ENCODE measurements around the gene USP1. TPM values are rescaled to one million over a fixed set of nuclear protein-coding genes. Genes with fewer than 3 reads are reported as not detected.

USP1 gene
- total RNA-seq, 1 experiment from 2014 or later = 37.5 TPM

DNA sequence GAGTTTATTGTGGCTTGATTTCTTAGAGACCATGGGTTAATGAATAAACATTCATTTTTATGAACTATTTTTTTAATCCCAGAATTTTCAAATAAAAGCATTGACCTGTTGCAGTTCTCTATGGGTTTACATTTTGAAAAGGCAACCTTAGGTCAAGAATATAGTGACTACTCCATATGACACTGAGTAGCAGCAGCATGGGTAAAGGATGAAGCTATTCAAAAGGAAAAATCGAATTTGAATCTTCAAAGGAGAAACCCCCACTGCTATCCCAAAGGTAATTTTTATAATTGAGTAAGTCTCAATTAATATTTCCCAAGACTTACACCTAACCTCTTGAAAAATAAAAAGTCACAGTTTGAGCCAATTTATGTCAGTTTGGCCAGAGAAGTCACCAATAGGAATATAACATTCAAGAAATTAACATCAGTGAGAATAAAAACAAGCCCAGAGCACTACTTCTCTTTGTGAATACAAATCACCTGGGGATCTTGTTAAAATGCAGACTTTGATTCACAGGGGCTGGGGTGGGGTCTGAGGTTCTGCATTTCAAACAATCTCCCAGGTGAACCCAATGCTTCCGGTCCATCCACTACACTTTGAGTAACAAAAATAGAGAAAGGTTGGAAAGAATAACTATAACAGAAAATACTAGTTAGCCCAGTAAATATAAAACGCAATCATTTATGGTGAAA is 39.8 kb downstream of the USP1 start:
- Histone ChIP-seq H2AFZ (ENCODE audit: low read length) (no peak overlapping the region), H3K4me3 (ENCODE audit: low read length) (no peak overlapping the region), H3K79me2 (ENCODE audit: low read length) (no peaks in the 10 kb centered on the region), H3K27ac (ENCODE audit: low read length) (no peak overlapping the region), H3K27me3 (ENCODE audit: low read length) (no peaks in the 10 kb centered on the region), H3K4me2 (ENCODE audit: low read depth, low read length, poor library complexity, severe bottlenecking) (no peak overlapping the region), H3K9me2 (replicated peaks; ENCODE audit: insufficient read depth, low read length) (no peaks in the 10 kb centered on the region), H3K9me3 (ENCODE audit: low read length) (no peaks in the 10 kb centered on the region), H3K36me3 (ENCODE audit: insufficient read depth, low read length) (no peaks in the 10 kb centered on the region), H4K20me1 (ENCODE audit: insufficient read depth, low read depth, low read length) (no peaks in the 10 kb centered on the region), H3K4me1 (ENCODE audit: low read length) (no peaks in the 10 kb centered on the region), H3K9ac (ENCODE audit: low read length) (no peak overlapping the region)
- DNase-seq = no peak

DNA sequence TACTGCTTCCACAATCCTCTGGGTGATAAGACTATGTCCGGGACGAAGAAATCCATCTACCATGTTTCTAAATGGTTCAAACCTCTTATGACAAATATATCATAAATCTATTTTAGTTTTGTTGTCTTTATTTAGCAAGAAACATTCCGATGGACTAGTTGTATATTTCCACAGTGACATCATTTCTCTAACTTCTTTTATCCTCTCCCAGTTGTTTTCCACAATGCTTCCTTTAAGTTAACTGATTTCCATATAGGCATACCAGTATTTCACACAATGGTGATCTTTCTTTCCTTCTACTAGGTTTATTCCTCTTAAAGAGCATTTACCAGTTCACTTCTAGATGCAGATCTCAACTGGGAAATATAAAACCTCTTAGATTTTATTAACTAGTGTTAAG is 44.8 kb downstream of the USP1 start:
- DNase-seq = no peak
- Histone ChIP-seq H3K27me3 (ENCODE audit: low read length) (no peaks in the 10 kb centered on the region), H3K9me3 (ENCODE audit: low read length) (no peaks in the 10 kb centered on the region), H3K9ac (ENCODE audit: low read length) (no peak overlapping the region), H3K4me3 (ENCODE audit: low read length) (no peak overlapping the region), H3K79me2 (ENCODE audit: low read length) (no peaks in the 10 kb centered on the region), H4K20me1 (ENCODE audit: insufficient read depth, low read depth, low read length) (no peaks in the 10 kb centered on the region), H2AFZ (ENCODE audit: low read length) (no peak overlapping the region), H3K9me2 (replicated peaks; ENCODE audit: insufficient read depth, low read length) (no peaks in the 10 kb centered on the region), H3K36me3 (ENCODE audit: insufficient read depth, low read length) (no peaks in the 10 kb centered on the region), H3K4me2 (ENCODE audit: low read depth, low read length, poor library complexity, severe bottlenecking) (no peak overlapping the region), H3K4me1 (ENCODE audit: low read length) (no peaks in the 10 kb centered on the region), H3K27ac (ENCODE audit: low read length) (no peak overlapping the region)

DNA sequence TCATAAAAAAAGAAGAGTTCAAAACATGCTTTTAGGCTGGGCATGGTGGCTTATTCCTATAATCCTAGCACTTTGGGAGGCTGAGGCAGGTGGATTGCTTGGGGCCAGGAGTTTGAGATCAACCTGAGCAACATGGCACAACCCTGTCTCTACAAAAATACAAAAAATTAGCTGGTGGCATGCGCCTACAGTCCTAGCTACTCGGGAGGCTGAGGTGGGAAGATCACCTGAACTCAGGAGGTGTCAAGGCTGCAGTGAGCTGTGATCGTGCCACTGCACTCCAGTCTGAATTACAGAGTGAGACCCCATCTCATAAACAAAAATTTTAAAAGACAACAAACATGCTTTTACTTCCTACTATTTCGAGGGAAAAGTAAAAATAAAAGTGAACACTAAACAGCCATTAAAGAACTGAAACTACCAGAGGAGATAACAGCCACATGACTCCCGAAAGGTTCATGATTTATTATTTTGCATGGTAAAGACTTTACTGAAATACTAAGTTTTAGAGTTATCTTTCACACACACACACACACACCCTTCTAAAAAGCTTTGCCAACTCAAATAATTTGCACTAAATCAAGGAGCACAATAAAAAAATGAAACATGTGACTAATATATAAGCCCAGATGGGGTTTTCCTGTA is 48.1 kb downstream of the USP1 start:
- no peaks in the 10 kb centered on the region for H3K9me3 ChIP-seq (ENCODE audit: low read length)
- H3K4me1 ChIP-seq (ENCODE audit: low read length) = no peaks in the 10 kb centered on the region
- H3K4me2 ChIP-seq (ENCODE audit: low read depth, low read length, poor library complexity, severe bottlenecking) = no peak overlapping the region
- H3K4me3 ChIP-seq (ENCODE audit: low read length) = no peak overlapping the region
- no peaks in the 10 kb centered on the region for H3K79me2 ChIP-seq (ENCODE audit: low read length)
- no peak for DNase-seq
- no peaks in the 10 kb centered on the region for H3K36me3 ChIP-seq (ENCODE audit: insufficient read depth, low read length)
- no peaks in the 10 kb centered on the region for H3K27me3 ChIP-seq (ENCODE audit: low read length)
- no peaks in the 10 kb centered on the region for H3K9me2 ChIP-seq (replicated peaks; ENCODE audit: insufficient read depth, low read length)
- no peak overlapping the region for H3K27ac ChIP-seq (ENCODE audit: low read length)
- no peak overlapping the region for H2AFZ ChIP-seq (ENCODE audit: low read length)
- H3K9ac ChIP-seq (ENCODE audit: low read length) = no peak overlapping the region
- H4K20me1 ChIP-seq (ENCODE audit: insufficient read depth, low read depth, low read length) = no peaks in the 10 kb centered on the region

DNA sequence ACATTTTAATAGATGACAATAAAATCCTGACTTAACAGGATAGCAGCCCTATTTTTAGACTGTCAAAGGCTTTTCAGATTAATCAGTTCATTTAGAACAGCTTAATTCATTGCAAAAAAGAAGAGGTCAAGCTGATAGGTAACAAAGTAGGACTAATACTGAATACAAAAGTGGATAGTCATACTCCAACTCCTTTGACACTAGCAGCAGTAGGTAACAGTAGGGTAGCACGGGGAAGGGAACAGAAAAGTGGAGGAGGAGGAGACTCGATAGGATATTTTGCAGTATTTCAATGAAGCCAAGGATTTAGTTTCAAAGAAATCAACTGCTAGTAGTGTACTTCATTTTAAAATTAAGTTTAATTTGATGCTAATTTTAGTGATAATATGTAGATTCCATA is 51.1 kb downstream of the USP1 start:
- H3K4me2 ChIP-seq (ENCODE audit: low read depth, low read length, poor library complexity, severe bottlenecking) = no peak overlapping the region
- no peak for DNase-seq
- no peaks in the 10 kb centered on the region for H3K4me1 ChIP-seq (ENCODE audit: low read length)
- H3K9ac ChIP-seq (ENCODE audit: low read length) = no peak overlapping the region
- H3K9me2 ChIP-seq (replicated peaks; ENCODE audit: insufficient read depth, low read length) = no peaks in the 10 kb centered on the region
- H3K27me3 ChIP-seq (ENCODE audit: low read length) = no peaks in the 10 kb centered on the region
- H4K20me1 ChIP-seq (ENCODE audit: insufficient read depth, low read depth, low read length) = no peaks in the 10 kb centered on the region
- H3K9me3 ChIP-seq (ENCODE audit: low read length) = no peaks in the 10 kb centered on the region
- H2AFZ ChIP-seq (ENCODE audit: low read length) = no peak overlapping the region
- H3K4me3 ChIP-seq (ENCODE audit: low read length) = no peak overlapping the region
- no peaks in the 10 kb centered on the region for H3K36me3 ChIP-seq (ENCODE audit: insufficient read depth, low read length)
- H3K79me2 ChIP-seq (ENCODE audit: low read length) = no peaks in the 10 kb centered on the region
- H3K27ac ChIP-seq (ENCODE audit: low read length) = no peak overlapping the region

DNA sequence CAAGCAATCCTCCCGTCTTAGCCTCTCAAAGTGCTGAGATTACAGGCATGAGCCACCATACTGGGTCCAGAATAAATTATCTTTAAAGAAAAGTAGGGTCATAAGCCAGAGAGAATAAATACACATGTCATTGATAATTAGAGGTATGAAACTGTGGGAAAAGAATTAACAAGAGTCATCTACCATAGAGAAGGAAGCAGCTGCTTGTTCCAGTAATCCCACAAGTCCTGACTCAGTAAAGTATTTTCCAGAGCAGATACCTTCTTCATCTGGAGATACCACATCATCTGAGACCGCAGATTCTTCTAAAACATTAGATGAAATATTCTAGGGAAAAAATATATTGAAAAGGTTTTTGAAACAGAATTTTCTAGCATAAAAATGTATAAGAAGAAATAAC is 55.7 kb downstream of the USP1 start:
- no peaks in the 10 kb centered on the region for H3K27me3 ChIP-seq (ENCODE audit: low read length)
- no peak overlapping the region for H2AFZ ChIP-seq (ENCODE audit: low read length)
- no peak for DNase-seq
- no peaks in the 10 kb centered on the region for H3K79me2 ChIP-seq (ENCODE audit: low read length)
- no peak overlapping the region for H3K9ac ChIP-seq (ENCODE audit: low read length)
- no peaks in the 10 kb centered on the region for H4K20me1 ChIP-seq (ENCODE audit: insufficient read depth, low read depth, low read length)
- no peaks in the 10 kb centered on the region for H3K36me3 ChIP-seq (ENCODE audit: insufficient read depth, low read length)
- H3K9me3 ChIP-seq (ENCODE audit: low read length) = no peaks in the 10 kb centered on the region
- no peaks in the 10 kb centered on the region for H3K4me1 ChIP-seq (ENCODE audit: low read length)
- no peak overlapping the region for H3K27ac ChIP-seq (ENCODE audit: low read length)
- H3K4me3 ChIP-seq (ENCODE audit: low read length) = no peak overlapping the region
- H3K9me2 ChIP-seq (replicated peaks; ENCODE audit: insufficient read depth, low read length) = no peaks in the 10 kb centered on the region
- no peak overlapping the region for H3K4me2 ChIP-seq (ENCODE audit: low read depth, low read length, poor library complexity, severe bottlenecking)

DNA sequence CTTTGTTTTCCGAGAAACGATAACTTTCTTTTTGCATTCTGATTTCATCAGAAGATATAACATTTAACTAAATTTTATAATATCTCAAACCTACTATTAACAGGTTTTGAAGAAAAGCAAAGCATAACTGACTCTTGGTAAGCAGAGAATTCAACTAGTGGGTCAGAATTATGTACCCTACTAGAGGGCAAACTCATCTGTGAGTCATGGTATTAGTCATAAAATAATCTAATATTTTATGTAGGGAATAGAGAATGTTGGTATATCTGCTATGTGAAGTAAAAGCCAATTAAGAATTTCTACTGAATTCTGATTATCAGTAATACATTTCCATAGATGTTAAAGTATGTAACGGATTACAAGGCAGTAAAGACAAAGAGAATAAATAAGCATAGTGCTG is 56.8 kb downstream of the USP1 start:
- no peaks in the 10 kb centered on the region for H3K27me3 ChIP-seq (ENCODE audit: low read length)
- H3K79me2 ChIP-seq (ENCODE audit: low read length) = no peaks in the 10 kb centered on the region
- H3K9me2 ChIP-seq (replicated peaks; ENCODE audit: insufficient read depth, low read length) = no peaks in the 10 kb centered on the region
- H3K4me3 ChIP-seq (ENCODE audit: low read length) = no peak overlapping the region
- no peaks in the 10 kb centered on the region for H3K36me3 ChIP-seq (ENCODE audit: insufficient read depth, low read length)
- no peak overlapping the region for H3K9ac ChIP-seq (ENCODE audit: low read length)
- DNase-seq = no peak
- no peaks in the 10 kb centered on the region for H4K20me1 ChIP-seq (ENCODE audit: insufficient read depth, low read depth, low read length)
- no peaks in the 10 kb centered on the region for H3K9me3 ChIP-seq (ENCODE audit: low read length)
- H3K4me2 ChIP-seq (ENCODE audit: low read depth, low read length, poor library complexity, severe bottlenecking) = no peak overlapping the region
- no peak overlapping the region for H3K27ac ChIP-seq (ENCODE audit: low read length)
- no peak overlapping the region for H2AFZ ChIP-seq (ENCODE audit: low read length)
- no peaks in the 10 kb centered on the region for H3K4me1 ChIP-seq (ENCODE audit: low read length)

DNA sequence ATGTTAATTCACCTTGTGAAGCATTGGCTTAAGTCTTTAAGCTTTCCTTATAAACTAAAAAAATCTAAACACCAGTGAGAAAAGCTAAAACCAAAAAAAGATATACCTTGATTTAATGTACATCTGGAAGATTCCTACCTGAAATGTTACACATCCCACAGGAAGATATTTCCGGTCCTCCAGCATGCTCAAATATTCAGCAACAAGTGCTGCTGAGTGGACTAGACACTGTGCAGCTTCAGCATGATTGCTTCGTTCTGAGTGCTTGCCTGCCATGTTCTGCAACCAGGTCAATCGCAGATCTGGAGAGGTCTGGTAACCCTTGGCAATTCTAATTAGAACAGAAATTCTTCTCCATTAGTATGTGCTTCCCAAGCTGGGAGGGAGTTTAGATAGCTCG is 57.3 kb downstream of the USP1 start:
- Histone ChIP-seq H3K79me2 (ENCODE audit: low read length) (no peaks in the 10 kb centered on the region), H3K9me2 (replicated peaks; ENCODE audit: insufficient read depth, low read length) (no peaks in the 10 kb centered on the region), H3K27ac (ENCODE audit: low read length) (no peak overlapping the region), H3K9me3 (ENCODE audit: low read length) (no peaks in the 10 kb centered on the region), H3K9ac (ENCODE audit: low read length) (no peak overlapping the region), H2AFZ (ENCODE audit: low read length) (no peak overlapping the region), H3K4me1 (ENCODE audit: low read length) (no peaks in the 10 kb centered on the region), H3K27me3 (ENCODE audit: low read length) (no peaks in the 10 kb centered on the region), H3K4me3 (ENCODE audit: low read length) (no peak overlapping the region), H4K20me1 (ENCODE audit: insufficient read depth, low read depth, low read length) (no peaks in the 10 kb centered on the region), H3K4me2 (ENCODE audit: low read depth, low read length, poor library complexity, severe bottlenecking) (no peak overlapping the region), H3K36me3 (ENCODE audit: insufficient read depth, low read length) (no peaks in the 10 kb centered on the region)
- no peak for DNase-seq

DNA sequence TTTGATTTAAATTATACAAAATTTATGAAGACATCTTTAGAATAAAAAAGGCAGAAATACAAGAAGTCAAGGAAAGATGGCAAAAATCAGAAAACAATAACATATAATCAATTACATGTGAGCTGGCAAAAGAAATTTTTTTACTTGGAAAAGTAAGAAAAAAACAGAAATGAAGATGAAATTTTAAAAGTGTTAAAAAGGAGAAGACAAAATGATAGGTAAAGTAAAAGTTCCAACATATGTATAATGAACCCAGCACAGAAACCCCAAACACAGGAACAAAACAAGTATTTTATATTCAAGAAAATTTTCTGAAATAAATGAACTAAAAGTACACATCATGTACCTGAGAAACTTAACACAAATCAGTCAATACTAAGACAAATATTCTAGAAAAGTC is 63.4 kb downstream of the USP1 start:
- H3K79me2 ChIP-seq (ENCODE audit: low read length) = no peaks in the 10 kb centered on the region
- H3K9ac ChIP-seq (ENCODE audit: low read length) = no peak overlapping the region
- no peaks in the 10 kb centered on the region for H4K20me1 ChIP-seq (ENCODE audit: insufficient read depth, low read depth, low read length)
- no peak overlapping the region for H3K4me2 ChIP-seq (ENCODE audit: low read depth, low read length, poor library complexity, severe bottlenecking)
- H3K27me3 ChIP-seq (ENCODE audit: low read length) = no peaks in the 10 kb centered on the region
- no peaks in the 10 kb centered on the region for H3K9me2 ChIP-seq (replicated peaks; ENCODE audit: insufficient read depth, low read length)
- H3K36me3 ChIP-seq (ENCODE audit: insufficient read depth, low read length) = no peaks in the 10 kb centered on the region
- H3K9me3 ChIP-seq (ENCODE audit: low read length) = no peaks in the 10 kb centered on the region
- H2AFZ ChIP-seq (ENCODE audit: low read length) = no peak overlapping the region
- no peak for DNase-seq
- H3K4me1 ChIP-seq (ENCODE audit: low read length) = no peaks in the 10 kb centered on the region
- no peak overlapping the region for H3K4me3 ChIP-seq (ENCODE audit: low read length)
- H3K27ac ChIP-seq (ENCODE audit: low read length) = no peak overlapping the region

Data from Karpas-422 (cell line).